Measurements from ENCODE around the gene NR1H2. TPM values are rescaled to one million over a fixed set of nuclear protein-coding genes. Genes with fewer than 3 reads are reported as not detected.

The NR1H2 gene
- total RNA-seq, 4 donors from 2014 or later: 76.7 to 102 (median 98.9) TPM

DNA sequence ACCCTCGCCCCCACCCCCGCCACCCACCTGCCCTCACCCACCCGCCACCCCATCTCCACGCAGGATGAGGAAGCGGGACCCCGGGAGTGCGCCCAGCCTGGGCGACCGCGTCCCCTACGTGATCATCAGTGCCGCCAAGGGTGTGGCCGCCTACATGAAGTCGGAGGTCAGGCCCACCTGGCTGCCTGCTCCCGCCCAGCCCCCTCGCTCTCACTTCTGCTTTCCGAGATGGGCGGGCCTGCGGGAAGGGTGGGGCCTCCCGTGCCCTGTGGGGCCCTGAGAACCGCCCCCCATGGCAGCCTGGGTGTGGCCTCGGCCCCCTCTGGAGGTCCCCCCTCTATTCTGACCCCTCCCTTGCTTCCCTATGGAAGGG is 39.4 kb downstream of the NR1H2 start:
- H3K4me3 ChIP-seq: peak overlapping the region in 1 of 4 donors; percentile 22
- H3K27ac ChIP-seq: peak overlapping the region in 3 of 4 donors; percentile 16 to 88 (median 80)
- no peaks in the 10 kb centered on the region for H3K9me3 ChIP-seq
- peak in 2 of 3 donors; percentile 94 for DNase-seq
- H3K27me3 ChIP-seq: peaks cover 0 to 8% of the 10 kb centered on the region in 2 donors
- H3K4me1 ChIP-seq: peaks cover 4 to 22% (median 11%) of the 10 kb centered on the region in 4 donors
- TF ChIP-seq POLR2A (IDR thresholded peaks at IDR 0.05): no peak
- TF ChIP-seq, protein P1, sequence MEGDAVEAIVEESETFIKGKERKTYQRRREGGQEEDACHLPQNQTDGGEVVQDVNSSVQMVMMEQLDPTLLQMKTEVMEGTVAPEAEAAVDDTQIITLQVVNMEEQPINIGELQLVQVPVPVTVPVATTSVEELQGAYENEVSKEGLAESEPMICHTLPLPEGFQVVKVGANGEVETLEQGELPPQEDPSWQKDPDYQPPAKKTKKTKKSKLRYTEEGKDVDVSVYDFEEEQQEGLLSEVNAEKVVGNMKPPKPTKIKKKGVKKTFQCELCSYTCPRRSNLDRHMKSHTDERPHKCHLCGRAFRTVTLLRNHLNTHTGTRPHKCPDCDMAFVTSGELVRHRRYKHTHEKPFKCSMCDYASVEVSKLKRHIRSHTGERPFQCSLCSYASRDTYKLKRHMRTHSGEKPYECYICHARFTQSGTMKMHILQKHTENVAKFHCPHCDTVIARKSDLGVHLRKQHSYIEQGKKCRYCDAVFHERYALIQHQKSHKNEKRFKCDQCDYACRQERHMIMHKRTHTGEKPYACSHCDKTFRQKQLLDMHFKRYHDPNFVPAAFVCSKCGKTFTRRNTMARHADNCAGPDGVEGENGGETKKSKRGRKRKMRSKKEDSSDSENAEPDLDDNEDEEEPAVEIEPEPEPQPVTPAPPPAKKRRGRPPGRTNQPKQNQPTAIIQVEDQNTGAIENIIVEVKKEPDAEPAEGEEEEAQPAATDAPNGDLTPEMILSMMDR (IDR thresholded peaks at IDR 0.05): no peak
- no peaks in the 10 kb centered on the region for H3K36me3 ChIP-seq

DNA sequence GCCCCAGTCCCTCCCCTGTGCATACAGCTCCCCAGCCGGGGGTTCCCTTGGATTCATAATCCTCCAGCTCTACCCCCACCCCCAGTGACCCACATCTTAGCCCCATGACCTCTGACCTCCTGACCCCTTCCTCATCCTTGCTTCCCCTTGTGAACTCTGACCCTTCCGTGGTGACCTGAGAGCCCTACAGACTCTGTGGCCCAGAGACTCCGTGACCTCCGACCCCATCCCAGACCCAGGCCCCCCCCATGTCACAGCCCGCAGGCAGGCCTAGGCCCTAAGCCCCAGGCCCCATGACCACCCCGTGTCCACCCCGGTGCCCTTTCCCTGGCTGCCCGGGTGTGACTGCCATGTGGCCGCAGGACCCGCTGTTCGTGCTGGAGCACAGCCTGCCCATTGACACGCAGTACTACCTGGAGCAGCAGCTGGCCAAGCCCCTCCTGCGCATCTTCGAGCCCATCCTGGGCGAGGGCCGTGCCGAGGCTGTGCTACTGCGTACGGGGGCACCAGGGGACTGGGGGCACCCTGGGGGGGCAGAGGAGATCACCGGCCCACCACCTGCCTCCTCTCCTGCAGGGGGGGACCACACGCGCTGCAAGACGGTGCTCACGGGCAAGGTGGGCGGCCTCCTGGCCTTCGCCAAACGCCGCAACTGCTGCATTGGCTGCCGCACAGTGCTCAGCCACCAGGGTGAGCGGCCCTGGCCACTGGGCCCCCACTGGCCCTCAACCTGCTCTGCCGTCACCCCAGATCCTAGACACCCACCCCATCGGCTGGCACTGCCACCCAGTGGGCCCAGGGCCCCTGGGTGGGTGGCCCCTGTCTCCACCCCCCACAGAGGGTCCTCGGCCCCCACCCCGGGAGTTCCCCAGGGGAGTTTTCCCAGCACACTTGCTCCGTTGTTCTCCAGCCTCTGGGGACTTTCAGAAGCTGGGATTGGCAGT is 40.0 kb downstream of the NR1H2 start:
- no peak for DNase-seq
- TF ChIP-seq, protein P1 (IDR thresholded peaks at IDR 0.05): no peak
- no peak for TF ChIP-seq POLR2A (IDR thresholded peaks at IDR 0.05)
- Histone ChIP-seq H3K4me1 (peaks cover 3 to 22% (median 9%) of the 10 kb centered on the region in 4 donors), H3K27ac (peak overlapping the region in 2 of 4 donors; percentile 80 to 88), H3K27me3 (peaks cover 0 to 8% of the 10 kb centered on the region in 2 donors), H3K36me3 (no peaks in the 10 kb centered on the region), H3K4me3 (no peak overlapping the region), H3K9me3 (no peaks in the 10 kb centered on the region)

DNA sequence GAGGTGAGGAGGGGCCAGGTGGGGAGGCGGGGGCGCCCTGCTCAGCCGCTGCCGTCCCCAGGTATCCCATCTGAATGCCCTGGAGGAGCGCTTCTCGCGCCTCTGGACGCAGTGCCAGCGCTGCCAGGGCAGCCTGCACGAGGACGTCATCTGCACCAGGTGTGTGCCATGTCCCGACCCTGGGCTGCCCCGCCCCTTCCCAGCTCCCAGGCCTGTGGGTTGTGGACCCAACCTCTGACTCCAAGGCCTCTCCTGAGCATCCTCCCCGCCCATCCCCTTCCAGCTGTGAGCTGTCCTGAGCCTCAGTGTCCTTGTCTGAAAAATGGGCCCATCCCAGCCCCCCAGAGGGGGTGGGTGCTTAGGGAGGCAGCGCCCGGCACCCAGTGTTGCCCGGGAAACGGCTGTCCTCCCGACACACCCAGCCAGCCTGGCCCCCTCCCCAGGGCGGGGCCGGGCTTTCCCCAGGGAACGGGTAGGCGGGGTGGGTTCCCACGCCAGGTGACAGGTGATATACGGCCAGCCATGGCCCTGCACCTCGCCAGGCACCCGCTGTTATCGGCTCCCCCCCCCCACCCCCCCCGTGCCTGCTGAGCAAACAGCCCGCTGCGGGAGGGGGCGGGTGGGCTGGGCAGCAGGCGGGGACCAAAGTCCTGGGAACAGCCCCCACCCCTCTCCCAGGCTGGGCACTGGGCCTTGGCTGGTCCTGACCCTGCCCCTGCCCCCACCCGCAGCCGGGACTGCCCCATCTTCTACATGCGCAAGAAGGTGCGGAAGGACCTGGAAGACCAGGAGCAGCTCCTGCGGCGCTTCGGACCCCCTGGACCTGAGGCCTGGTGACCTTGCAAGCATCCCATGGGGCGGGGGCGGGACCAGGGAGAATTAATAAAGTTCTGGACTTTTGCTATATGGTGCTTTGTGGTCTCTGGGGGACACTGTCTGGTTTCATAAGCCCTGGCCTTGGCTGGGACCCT is 41.1 kb downstream of the NR1H2 start:
- H3K9me3 ChIP-seq: no peaks in the 10 kb centered on the region
- peak overlapping the region in 2 of 4 donors; percentile 56 to 57 for H3K4me3 ChIP-seq
- H3K27ac ChIP-seq: peak overlapping the region in 2 of 4 donors; percentile 80 to 88
- peaks cover 0 to 26% (median 9%) of the 10 kb centered on the region in 4 donors for H3K4me1 ChIP-seq
- no peaks in the 10 kb centered on the region for H3K36me3 ChIP-seq
- peaks cover 0 to 8% of the 10 kb centered on the region in 2 donors for H3K27me3 ChIP-seq
- DNase-seq: peak; percentile 63 to 71 (median 68)
- TF ChIP-seq POLR2A (IDR thresholded peaks at IDR 0.05): no peak
- TF ChIP-seq, protein P1 (IDR thresholded peaks at IDR 0.05): no peak

DNA sequence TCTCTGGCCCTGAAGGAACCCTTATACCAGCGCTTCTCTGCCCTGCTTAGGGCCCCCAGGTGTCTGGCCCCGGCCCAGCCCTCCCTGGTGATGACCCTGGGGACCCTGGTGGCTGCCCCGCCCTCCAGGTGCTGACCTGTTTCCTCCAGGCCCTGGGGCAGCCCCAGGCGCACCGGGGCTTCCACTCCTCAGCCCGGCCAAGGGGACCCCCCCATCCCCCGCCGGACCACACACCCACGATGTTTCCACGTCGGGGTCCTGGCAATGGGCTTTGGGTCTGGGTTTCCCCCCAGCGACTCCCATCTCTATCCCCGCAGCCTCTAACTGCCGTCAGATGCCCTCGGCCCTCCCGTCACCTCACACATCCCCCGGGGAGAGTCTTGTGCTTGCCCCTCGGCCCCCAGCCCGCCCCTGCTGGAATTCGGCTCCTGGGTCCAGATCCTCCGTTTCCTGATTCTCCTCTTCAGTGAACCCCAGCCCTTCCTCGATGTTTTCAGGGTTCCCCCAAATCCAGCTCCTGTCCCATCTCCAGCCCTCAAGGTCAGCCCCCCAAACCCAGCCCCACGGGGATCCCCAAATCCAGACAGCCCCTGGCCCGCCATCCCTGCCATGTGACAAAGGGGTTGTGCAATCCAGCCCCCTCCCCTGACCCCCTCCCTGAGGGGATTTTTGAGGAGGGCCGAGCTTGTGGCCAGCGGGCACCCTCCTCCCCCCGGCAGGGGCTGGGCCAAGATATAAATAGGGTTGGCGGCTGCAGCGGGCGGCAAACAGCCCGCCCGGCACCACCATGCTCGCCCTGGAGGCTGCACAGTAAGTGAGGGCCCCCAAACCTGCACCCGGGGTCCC is 42.1 kb downstream of the NR1H2 start, which contains the start of gene SPIB:
Gene SPIB (plus strand): TSS at position 763 of the 846 bp plus-strand sequence. CDS start 25 bp downstream, at position 788.
- Histone ChIP-seq H3K27ac (peak within 1 kb of the TSS in 2 of 4 donors; percentile 80 to 88), H3K4me1 (peaks cover 0 to 26% (median 9%) of the 10 kb centered on the region in 4 donors), H3K36me3 (no peaks in the 10 kb centered on the region), H3K4me3 (peak within 1 kb of the TSS in 3 of 4 donors; percentile 14 to 57 (median 56)), H3K27me3 (peaks cover 0 to 8% of the 10 kb centered on the region in 2 donors), H3K9me3 (no peaks in the 10 kb centered on the region)
- no peak for TF ChIP-seq POLR2A (IDR thresholded peaks at IDR 0.05)
- TF ChIP-seq, protein P1 (IDR thresholded peaks at IDR 0.05): no peak
- DNase-seq: peak in 2 of 3 donors; percentile 74 to 78
